ENCODE data around the gene NAB1. TPM values are rescaled to one million over a fixed set of nuclear protein-coding genes. Genes with fewer than 3 reads are reported as not detected.

The NAB1 gene
- polyA plus RNA-seq, 1 of the 3 experiments (the other 2 are of a cell fraction): 9.7 TPM

GRCh38 chr2:190720276-190720675, 71.4 kb downstream of the NAB1 start:
- H3K9me2 ChIP-seq: no peaks in the 10 kb centered on the region
- TF ChIP-seq MEF2A (IDR thresholded peaks at IDR 0.05; ENCODE audit: borderline replicate concordance, low read depth): no peak
- TF ChIP-seq POLR2AphosphoS5 (IDR thresholded peaks at IDR 0.05; ENCODE audit: low read depth, low read length): no peak
- no peak for TF ChIP-seq EZH2phosphoT487 (IDR thresholded peaks at IDR 0.05; ENCODE audit: borderline replicate concordance, low read depth)
- TF ChIP-seq USF1 (IDR thresholded peaks at IDR 0.05; ENCODE audit: borderline replicate concordance, low read depth): no peak
- no peak for TF ChIP-seq MXI1 (IDR thresholded peaks at IDR 0.05; ENCODE audit: low read depth, low read length)
- no peak for TF ChIP-seq RXRA (IDR thresholded peaks at IDR 0.05; ENCODE audit: borderline replicate concordance, low read depth)
- TF ChIP-seq SMC3 (IDR thresholded peaks at IDR 0.05; ENCODE audit: low read depth, low read length): no peak
- no peak for TF ChIP-seq NRF1 (IDR thresholded peaks at IDR 0.05; ENCODE audit: low read depth, low read length)
- TF ChIP-seq JUND (IDR thresholded peaks at IDR 0.05): no peak
- no peak for TF ChIP-seq YY1 (IDR thresholded peaks at IDR 0.05; ENCODE audit: low read depth)
- no peak for TF ChIP-seq GABPA (IDR thresholded peaks at IDR 0.05; ENCODE audit: low read depth)
- TF ChIP-seq GATA2 (CRISPR knock-in tag; IDR thresholded peaks at IDR 0.05): no peak
- WGBS (ENCODE audit: low lambda C conversion rate): 77% methylated on average over 6 of the region's 6 CpGs
- no peak overlapping the region for H3K9ac ChIP-seq
- ChIA-PET CTCF (no interaction called here), POLR2A (interaction anchor here (0.6 kb wide), 1 partner anchor 49 kb away, joined by 3 read pairs; no protein-coding TSS in a partner anchor)
- no peaks in the 10 kb centered on the region for H3K27me3 ChIP-seq (ENCODE audit: insufficient read depth)
- no peaks in the 10 kb centered on the region for H3K79me2 ChIP-seq (ENCODE audit: insufficient read depth)
- no peak overlapping the region for H2AFZ ChIP-seq (ENCODE audit: low read depth)
- no peaks in the 10 kb centered on the region for H3K36me3 ChIP-seq (replicated peaks in 1 of 2; ENCODE audit: control insufficient read depth in 1 of 2, insufficient read depth in 2 of 2, low read length in 1 of 2)
- no peaks in the 10 kb centered on the region for H4K20me1 ChIP-seq (ENCODE audit: insufficient read depth)
- no peak overlapping the region for H3K4me2 ChIP-seq
- H3K27ac ChIP-seq (ENCODE audit: low read depth in 2 of 2, low read length in 1 of 2): no peak overlapping the region
- no peak for DNase-seq
- H3K4me1 ChIP-seq (ENCODE audit: control insufficient read depth in 1 of 2, insufficient read depth in 2 of 2, low read depth in 1 of 2, low read length in 1 of 2): peaks cover 0 to 15% of the 10 kb centered on the region in 2 experiments; a peak in 2 of 4 replicates
- no peaks in the 10 kb centered on the region for H3F3A ChIP-seq (replicated peaks; ENCODE audit: insufficient read depth)
- no peak overlapping the region for H3K4me3 ChIP-seq (ENCODE audit: low read depth in 2 of 2, low read length in 1 of 2)
- H3K9me3 ChIP-seq: no peaks in the 10 kb centered on the region

- H3K4me2 ChIP-seq: no peak overlapping the region
- no peaks in the 10 kb centered on the region for H3K36me3 ChIP-seq (replicated peaks in 1 of 2; ENCODE audit: control insufficient read depth in 1 of 2, insufficient read depth in 2 of 2, low read length in 1 of 2)
- ChIA-PET POLR2A (no interaction called here), CTCF (no interaction called here)
- H4K20me1 ChIP-seq (ENCODE audit: insufficient read depth): no peaks in the 10 kb centered on the region
- TF ChIP-seq TCF12 (IDR thresholded peaks at IDR 0.05) (no peak), NFIC (IDR thresholded peaks at IDR 0.05; ENCODE audit: borderline replicate concordance) (no peak), RFX5 (IDR thresholded peaks at IDR 0.05; ENCODE audit: low read length) (no peak), FOSL2 (IDR thresholded peaks at IDR 0.05; ENCODE audit: borderline replicate concordance, low read depth) (no peak), RCOR1 (IDR thresholded peaks at IDR 0.05; ENCODE audit: low read length) (no peak), FOXJ3 (CRISPR knock-in tag; IDR thresholded peaks at IDR 0.05) (no peak), SIN3A (IDR thresholded peaks at IDR 0.05; ENCODE audit: borderline replicate concordance, low read depth, low read length) (no peak), REST (IDR thresholded peaks at IDR 0.05; ENCODE audit: low read depth, low read length) (no peak)
- WGBS (ENCODE audit: low lambda C conversion rate): 89% methylated on average over 1 of the region's 1 CpG
- no peaks in the 10 kb centered on the region for H3K27me3 ChIP-seq (ENCODE audit: insufficient read depth)
- H3K4me1 ChIP-seq (ENCODE audit: control insufficient read depth in 1 of 2, insufficient read depth in 2 of 2, low read depth in 1 of 2, low read length in 1 of 2): peaks cover 0 to 15% of the 10 kb centered on the region in 2 experiments; a peak in 2 of 4 replicates
- no peaks in the 10 kb centered on the region for H3K9me3 ChIP-seq
- H3K27ac ChIP-seq (ENCODE audit: low read depth in 2 of 2, low read length in 1 of 2): no peak overlapping the region
- H3K79me2 ChIP-seq (ENCODE audit: insufficient read depth): no peaks in the 10 kb centered on the region
- H3K9me2 ChIP-seq: no peaks in the 10 kb centered on the region
- no peak overlapping the region for H3K4me3 ChIP-seq (ENCODE audit: low read depth in 2 of 2, low read length in 1 of 2)
- no peak overlapping the region for H3K9ac ChIP-seq
- no peak overlapping the region for H2AFZ ChIP-seq (ENCODE audit: low read depth)
- no peaks in the 10 kb centered on the region for H3F3A ChIP-seq (replicated peaks; ENCODE audit: insufficient read depth)
- no peak for DNase-seq
These were observed 71.8 kb downstream of the NAB1 start for GRCh38 chr2:190720691-190721090.

Data from SK-N-SH (cell line).